Heart right ventricle (tissue), 16 donors: ENCODE measurements around the gene GPR162. TPM values are rescaled to one million over a fixed set of nuclear protein-coding genes. Genes with fewer than 3 reads are reported as not detected.
A peak's percentile ranks its signal among the peaks of the same experiment; 100 is the strongest.

Source experiments
- ATAC-seq, 8 donors: fragments of 200-7000 bp; cut with Tn5 transposase; one replicate each; pipeline ENCODE4 v1.9.1; 2020; ENCODE audit warnings: mild to moderate bottlenecking in 8 of 8, moderate library complexity in 8 of 8, moderate number of reproducible peaks in 1 of 8
- DNase-seq, 2 donors: peaks; one replicate each; pipeline ENCODE4 v3.0.0-alpha.2; 2020
- H3K27ac ChIP-seq, 10 donors: fragments of 200-600 bp; sonication (generic) in 2 of 10; one replicate each; pipeline versions ENCODE4 v1.5.0 to v1.8.0; 2020 to 2022; ENCODE audit warnings: mild to moderate bottlenecking in 3 of 10
- H3K27me3 ChIP-seq, 7 donors: fragments of 200-600 bp; one replicate each; pipeline ENCODE4 v1.8.0; 2021 to 2022; ENCODE audit warnings: mild to moderate bottlenecking in 2 of 7
- H3K36me3 ChIP-seq, 9 donors: fragments of 200-600 bp; sonication (generic) in 1 of 9; one replicate each; pipeline versions ENCODE4 v1.5.0 to v1.8.0; 2020 to 2022; ENCODE audit warnings: mild to moderate bottlenecking in 2 of 9
- H3K4me1 ChIP-seq, 9 donors: fragments of 200-600 bp; sonication (generic) in 1 of 9; one replicate each; pipeline versions ENCODE4 v1.5.0 to v1.8.0; 2020 to 2022; ENCODE audit warnings: mild to moderate bottlenecking in 4 of 9
- H3K4me3 ChIP-seq, 10 donors: fragments of 200-600 bp; sonication (generic) in 2 of 10; one replicate each; pipeline versions ENCODE4 v1.5.0 to v1.8.0; 2020 to 2022; ENCODE audit warnings: mild to moderate bottlenecking in 7 of 10, moderate library complexity in 2 of 10
- H3K9me3 ChIP-seq, 11 donors: fragments of 200-600 bp in 10 of 11; sonication (generic) in 2 of 11; one replicate each; pipeline versions ENCODE4 v1.5.0 to v1.8.0; 2013 to 2022; ENCODE audit warnings: mild to moderate bottlenecking in 2 of 11, control low read depth in 1 of 11, moderate library complexity in 1 of 11
- WGBS, 2 donors: extraction: QIAGEN DNeasy Blood & Tissue Kit; methylation state at CpG; one replicate each; pipeline ENCODE4 v1.1.7; 2013; ENCODE audit warnings: inconsistent platforms in 1 of 2; 5-methylcytosine and 5-hydroxymethylcytosine counted together
- intact Hi-C, 10 donors: fragments of 100-400 bp; cut with DNase I; formaldehyde crosslinking; loops; one replicate each; pipeline versions ENCODE4 v1.11.1 to v1.14.2; 2022
- polyA plus RNA-seq, 2 donors: library from polyadenylated mRNA; stranded (reverse); fragments of 200-250 nt; gene quantifications; one replicate each; pipeline ENCODE4 v1.2.3, GENCODE V29; 2013
- total RNA-seq, 10 donors: library from RNA; stranded (reverse); fragmentation: NEBNext Ultra II Directional in 3 of 10; extraction: Animal tissue kit (Norgen Biotek cat#: 25700) in 3 of 10; gene quantifications; one replicate each; pipeline versions ENCODE4 v1.2.1 to v1.2.4, GENCODE V29; 2021 to 2023
- TF ChIP-seq, protein P1 (sequence below), 9 donors: fragments of 200-600 bp; sonication (generic) in 2 of 9; IDR thresholded peaks; one replicate each; pipeline versions ENCODE4 v1.5.0 to v1.8.0; 2021 to 2022; ENCODE audit warnings: antibody characterized with exemption in 9 of 9, mild to moderate bottlenecking in 5 of 9, moderate library complexity in 1 of 9
- donor health status: Arrhythmogenic right ventricular cardiomyopathy.
- donor health status: ischemic (EF 13 %, LVEDD 7.1; RV severe dilation, severe dysfunction).
- donor health status: healthy with polysubstance abuse.
- donor health status: DM: no; HTN: yes; CAD: no.
- donor health status: DM: no; HTN: no; CAD: no.
- donor health status: ischemic (EF 25% LVEDD 6.9; RV normal size, moderate dysfunction).
- donor health status: ischemic (EF 25% LVEDD 5.7; RV mildly dilated, moderate dysfunction).
- donor health status: healthy.
- donor health status: DM: yes; HTN: yes; CAD: no.
- donor health status: Ischemic cardiomyopathy.
- donor health status: ischemic (EF 35%, LVEDD 5.7; RV mildly dilated, moderate dysfunction).
- donor health status: nonischemic (EF 11% LVEDD 7.7; RV severe dilation, severe dysfunction).
- donor health status: DM: yes; HTN: yes; CAD: no.
- donor health status: PGD.
- donor health status: ischemic (EF 29% LVEDD 5.4; RV normal size, mild dysfunction).
- donor health status: nonischemic (EF 23%, LVEDD 6.1; RV moderate dilation, normal function).

The GPR162 gene
- total and polyA plus RNA-seq, 12 donors, result 1.8 to 16.8 (median 4.2) TPM

DNA sequence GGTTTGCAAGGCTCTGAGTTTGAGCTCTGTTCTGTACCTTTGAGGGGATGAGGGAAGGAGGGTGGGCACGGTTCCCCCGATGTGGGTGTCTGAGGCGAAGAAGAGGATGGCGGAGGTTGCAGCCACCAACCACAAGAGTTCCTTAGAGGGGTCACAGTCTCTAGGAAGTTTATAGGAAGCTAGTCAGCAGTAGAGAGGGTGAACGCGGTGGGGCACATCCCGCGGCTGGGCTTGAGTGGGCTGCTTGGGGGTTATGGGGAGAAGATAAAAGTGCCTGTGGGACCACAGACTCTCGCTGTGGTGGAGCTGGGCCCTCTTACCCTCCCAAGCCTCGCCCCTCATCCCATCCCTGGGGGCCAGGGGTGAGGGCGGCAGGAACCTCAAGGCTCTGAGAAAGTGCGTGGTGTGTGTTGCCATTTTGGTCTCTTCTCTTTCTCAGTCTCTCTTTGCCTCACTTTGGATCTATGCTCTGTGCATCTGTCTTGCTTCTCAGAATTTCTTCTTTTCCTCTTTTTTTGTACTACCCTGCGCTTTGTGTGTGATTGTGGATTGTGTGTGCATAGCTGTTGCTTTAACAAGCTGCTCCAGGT, 29.6 kb upstream of the GPR162 start:
- H3K36me3 ChIP-seq, result peaks cover 0 to 23% (median 0%) of the 10 kb centered on the region in 9 donors
- 80 to 82% methylated on average over 13 of the region's 13 CpGs for WGBS, 2 donors
- TF ChIP-seq, protein P1, sequence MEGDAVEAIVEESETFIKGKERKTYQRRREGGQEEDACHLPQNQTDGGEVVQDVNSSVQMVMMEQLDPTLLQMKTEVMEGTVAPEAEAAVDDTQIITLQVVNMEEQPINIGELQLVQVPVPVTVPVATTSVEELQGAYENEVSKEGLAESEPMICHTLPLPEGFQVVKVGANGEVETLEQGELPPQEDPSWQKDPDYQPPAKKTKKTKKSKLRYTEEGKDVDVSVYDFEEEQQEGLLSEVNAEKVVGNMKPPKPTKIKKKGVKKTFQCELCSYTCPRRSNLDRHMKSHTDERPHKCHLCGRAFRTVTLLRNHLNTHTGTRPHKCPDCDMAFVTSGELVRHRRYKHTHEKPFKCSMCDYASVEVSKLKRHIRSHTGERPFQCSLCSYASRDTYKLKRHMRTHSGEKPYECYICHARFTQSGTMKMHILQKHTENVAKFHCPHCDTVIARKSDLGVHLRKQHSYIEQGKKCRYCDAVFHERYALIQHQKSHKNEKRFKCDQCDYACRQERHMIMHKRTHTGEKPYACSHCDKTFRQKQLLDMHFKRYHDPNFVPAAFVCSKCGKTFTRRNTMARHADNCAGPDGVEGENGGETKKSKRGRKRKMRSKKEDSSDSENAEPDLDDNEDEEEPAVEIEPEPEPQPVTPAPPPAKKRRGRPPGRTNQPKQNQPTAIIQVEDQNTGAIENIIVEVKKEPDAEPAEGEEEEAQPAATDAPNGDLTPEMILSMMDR (IDR thresholded peaks at IDR 0.05), result no peak
- peaks cover 0 to 28% (median 6%) of the 10 kb centered on the region in 9 donors for H3K4me1 ChIP-seq
- H3K27ac ChIP-seq, result peak overlapping the region in 3 of 10 donors; percentile 16 to 86 (median 31)
- H3K9me3 ChIP-seq, result no peaks in the 10 kb centered on the region
- peaks cover 0 to 4% (median 0%) of the 10 kb centered on the region in 7 donors for H3K27me3 ChIP-seq
- ATAC-seq (no peak), DNase-seq (no peak)
- H3K4me3 ChIP-seq, result peak overlapping the region in 5 of 10 donors; percentile 13 to 56 (median 20)
- intact Hi-C loops, result no loop called here

DNA sequence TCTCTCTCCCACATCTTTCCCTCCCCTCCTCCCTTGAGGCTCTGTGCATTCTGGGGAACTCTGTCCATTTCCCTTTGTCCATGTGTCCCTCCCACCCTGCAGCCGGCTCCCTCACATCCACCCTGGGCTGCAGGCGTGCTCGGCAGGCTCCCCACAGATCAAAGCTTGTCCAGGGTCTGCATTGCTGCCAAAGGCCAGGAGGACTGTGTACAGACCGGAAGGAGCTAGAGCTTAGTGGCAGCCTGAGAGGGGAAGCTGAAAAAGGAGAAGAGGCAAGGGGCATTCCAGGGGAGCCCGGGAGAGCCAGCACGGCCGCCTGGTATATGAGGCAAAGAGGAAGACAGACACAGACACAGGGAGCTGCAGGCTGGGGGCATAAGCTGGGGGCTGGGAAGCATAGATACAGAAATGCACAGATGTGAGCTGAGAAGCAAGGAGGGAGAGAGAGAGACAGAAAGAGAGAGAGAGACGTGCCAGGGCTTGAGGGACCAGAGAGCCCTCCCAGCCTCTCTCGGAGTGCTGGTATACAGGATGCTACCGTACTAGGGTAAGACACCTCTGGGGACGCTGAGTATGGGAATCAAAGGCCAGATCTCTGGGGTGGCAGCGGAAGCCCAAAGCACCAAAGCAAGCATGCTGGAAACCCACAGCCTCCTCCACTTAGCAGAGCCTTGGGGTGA, 29.0 kb upstream of the GPR162 start:
- H3K4me1 ChIP-seq, result peaks cover 0 to 22% (median 0%) of the 10 kb centered on the region in 9 donors
- TF ChIP-seq, protein P1 (IDR thresholded peaks at IDR 0.05), result no peak
- H3K4me3 ChIP-seq, result peak overlapping the region in 4 of 10 donors; percentile 15 to 56 (median 22)
- DNase-seq (peak in 1 of 2 donors; percentile 32), ATAC-seq (peak; percentile 41 to 77 (median 62))
- intact Hi-C loops, result no loop called here
- H3K36me3 ChIP-seq, result peaks cover 0 to 23% (median 0%) of the 10 kb centered on the region in 9 donors
- no peaks in the 10 kb centered on the region for H3K9me3 ChIP-seq
- peak overlapping the region in 3 of 10 donors; percentile 16 to 86 (median 31) for H3K27ac ChIP-seq
- H3K27me3 ChIP-seq, result peaks cover 0 to 4% (median 0%) of the 10 kb centered on the region in 7 donors
- 31 to 33% methylated on average over 12 of the region's 12 CpGs for WGBS, 2 donors

DNA sequence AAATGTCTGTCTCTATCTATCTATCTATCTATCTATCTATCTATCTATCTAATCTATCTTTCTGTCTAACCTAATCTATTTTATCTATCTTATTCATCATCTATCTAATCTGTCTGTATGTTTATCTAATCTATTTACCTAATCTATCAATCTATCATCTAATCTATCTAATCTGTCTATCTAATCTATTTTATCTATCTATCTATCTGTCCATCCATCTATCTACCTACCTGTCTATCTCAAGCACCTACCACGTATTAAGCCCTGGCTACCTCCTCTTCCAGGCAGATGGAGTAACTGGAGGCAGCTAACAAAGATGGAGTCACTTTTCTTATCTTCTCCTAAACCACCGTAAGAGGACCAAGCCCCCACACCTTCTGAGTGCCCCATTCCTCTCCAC, 26.5 kb upstream of the GPR162 start:
- Histone ChIP-seq H3K27ac (no peak overlapping the region), H3K9me3 (no peaks in the 10 kb centered on the region), H3K4me1 (peaks cover 0 to 13% (median 0%) of the 10 kb centered on the region in 9 donors), H3K4me3 (no peak overlapping the region), H3K36me3 (peaks cover 0 to 36% (median 0%) of the 10 kb centered on the region in 9 donors), H3K27me3 (peaks cover 0 to 4% (median 0%) of the 10 kb centered on the region in 7 donors)
- WGBS, 2 donors, result 53 to 72% methylated on average over 2 of the region's 2 CpGs
- DNase-seq (no peak), ATAC-seq (no peak)
- TF ChIP-seq, protein P1 (IDR thresholded peaks at IDR 0.05), result no peak
- intact Hi-C loops, result no loop called here

DNA sequence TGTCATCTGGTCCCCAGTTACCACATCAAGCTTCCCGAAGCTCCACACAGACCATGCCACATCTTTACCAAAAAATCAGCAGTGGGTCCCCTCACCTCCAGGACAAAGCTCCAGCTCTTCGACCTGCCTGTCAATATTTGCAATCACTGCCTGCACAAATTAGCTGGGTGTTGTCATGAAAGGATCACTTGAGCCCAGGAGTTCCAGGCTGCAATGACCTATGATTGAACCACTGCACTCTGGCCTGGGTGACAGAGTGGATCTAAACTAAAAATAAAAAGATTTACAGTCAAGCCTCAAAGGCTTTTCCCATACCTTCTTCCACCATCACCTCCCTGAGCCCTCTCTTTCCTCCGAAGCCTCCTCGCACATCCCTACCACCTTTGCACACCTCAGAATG, 25.0 kb upstream of the GPR162 start:
- H3K4me1 ChIP-seq, result peaks cover 0 to 13% (median 0%) of the 10 kb centered on the region in 9 donors
- WGBS, 2 donors, result 93% methylated on average over 4 of the region's 4 CpGs
- no peaks in the 10 kb centered on the region for H3K9me3 ChIP-seq
- H3K4me3 ChIP-seq, result no peak overlapping the region
- no peak for DNase-seq
- no peak overlapping the region for H3K27ac ChIP-seq
- intact Hi-C loops, result no loop called here
- TF ChIP-seq, protein P1 (IDR thresholded peaks at IDR 0.05), result no peak
- peaks cover 0 to 46% (median 0%) of the 10 kb centered on the region in 9 donors for H3K36me3 ChIP-seq
- ATAC-seq, result no peak
- peaks cover 0 to 4% (median 0%) of the 10 kb centered on the region in 7 donors for H3K27me3 ChIP-seq
